GM19324 (cell line): Measurements from ENCODE around the gene FLNB.
"Not testable (repeated sequence)": the region's sequence is repeated elsewhere in the genome, so short reads cannot be mapped to it uniquely, and the experiment has no call there.

Experiments used
- ATAC-seq: cut with Tn5 transposase; IDR thresholded peaks from one replicate; pipeline ENCODE4 v1.9.1; 2021; ENCODE audit warnings: mild to moderate bottlenecking, moderate library complexity; ENCODE audit not compliant: unreplicated experiment, low FRiP score

The FLNB gene

DNA sequence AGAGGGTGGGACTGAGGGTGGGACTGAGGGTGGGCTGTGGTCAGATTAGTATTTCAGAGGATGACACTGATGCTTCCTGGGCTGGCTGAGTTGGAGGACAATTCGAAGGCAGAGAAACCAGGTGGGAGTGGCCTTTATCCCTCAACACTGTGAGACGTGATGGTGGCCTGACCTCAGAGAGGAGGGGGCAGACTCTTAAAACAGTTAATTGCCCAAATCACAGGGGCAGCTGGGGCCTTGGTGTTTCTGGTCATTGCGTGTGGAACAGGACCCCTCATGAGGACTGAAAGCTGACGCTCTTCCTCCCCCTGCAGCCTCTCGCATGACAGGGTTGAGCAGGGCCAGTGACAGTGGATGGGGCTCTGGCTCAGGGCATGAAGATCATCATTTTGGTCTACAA lies 183.8 kb downstream of the FLNB start:
- no peak for ATAC-seq

- no peak for ATAC-seq
Observed at GRCh38 chr3:58193682-58194407, 185.6 kb downstream of the FLNB start.

DNA sequence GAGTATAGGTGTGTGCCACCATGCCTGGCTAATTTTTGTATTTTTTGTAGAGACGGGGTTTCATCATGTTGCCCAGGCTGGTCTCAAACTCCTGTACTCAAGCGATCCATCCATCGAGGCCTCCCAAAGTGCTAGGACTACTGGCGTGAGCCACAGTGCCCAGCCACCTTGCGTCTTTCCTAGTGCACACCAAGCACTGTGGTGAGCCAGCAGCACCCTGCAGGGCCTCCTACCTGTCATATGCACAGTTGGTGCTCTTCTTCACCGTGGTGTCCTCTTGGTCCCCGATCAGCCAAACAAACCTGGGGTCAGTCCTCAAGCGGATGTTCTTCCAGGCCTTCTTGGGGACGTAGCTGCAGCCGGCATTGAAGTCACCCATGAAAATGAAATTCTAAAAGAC lies 189.4 kb downstream of the FLNB start:
- ATAC-seq, result no peak

DNA sequence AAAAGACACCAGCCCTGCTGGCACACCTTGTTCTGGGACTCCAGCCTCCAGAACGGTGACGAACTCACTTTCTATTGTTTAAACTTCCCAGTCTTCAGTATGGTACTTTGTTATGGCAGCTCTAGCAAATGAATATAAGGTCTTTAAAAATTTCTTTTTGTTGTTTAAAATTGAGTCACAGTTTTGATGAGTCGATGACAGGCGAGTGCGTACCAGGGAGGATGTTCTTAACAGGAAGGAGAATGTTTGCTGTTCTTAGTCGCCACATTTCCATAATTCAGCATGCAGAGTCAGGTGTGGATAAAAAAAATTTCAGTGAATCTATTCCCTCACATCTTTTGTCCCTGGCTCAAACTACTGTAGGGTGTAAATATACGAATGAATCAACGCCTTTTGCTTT lies 190.1 kb downstream of the FLNB start:
- ATAC-seq, result no peak

DNA sequence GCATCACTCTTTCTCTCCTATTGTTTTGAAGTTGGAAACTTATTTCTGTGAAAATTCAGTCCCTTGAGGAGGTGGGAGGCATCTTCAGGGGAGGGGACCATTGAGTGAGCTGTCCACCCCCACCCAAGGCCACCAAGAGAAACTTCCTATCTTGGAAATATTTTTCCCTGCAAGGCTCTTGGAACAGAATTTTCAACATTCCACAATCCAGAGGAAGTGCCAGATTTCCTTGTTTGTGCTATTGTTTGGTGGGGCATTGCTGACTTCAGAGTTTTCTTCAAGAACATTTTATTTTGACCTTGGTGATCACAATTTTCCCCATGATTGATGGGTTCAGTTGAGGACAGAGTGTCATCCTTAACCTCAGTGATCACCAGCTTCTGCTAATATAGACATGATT lies 190.6 kb downstream of the FLNB start:
- ATAC-seq, result no peak

GRCh38 chr3:58200121-58200709 lies 192.0 kb downstream of the FLNB start:
- ATAC-seq, result no peak

DNA sequence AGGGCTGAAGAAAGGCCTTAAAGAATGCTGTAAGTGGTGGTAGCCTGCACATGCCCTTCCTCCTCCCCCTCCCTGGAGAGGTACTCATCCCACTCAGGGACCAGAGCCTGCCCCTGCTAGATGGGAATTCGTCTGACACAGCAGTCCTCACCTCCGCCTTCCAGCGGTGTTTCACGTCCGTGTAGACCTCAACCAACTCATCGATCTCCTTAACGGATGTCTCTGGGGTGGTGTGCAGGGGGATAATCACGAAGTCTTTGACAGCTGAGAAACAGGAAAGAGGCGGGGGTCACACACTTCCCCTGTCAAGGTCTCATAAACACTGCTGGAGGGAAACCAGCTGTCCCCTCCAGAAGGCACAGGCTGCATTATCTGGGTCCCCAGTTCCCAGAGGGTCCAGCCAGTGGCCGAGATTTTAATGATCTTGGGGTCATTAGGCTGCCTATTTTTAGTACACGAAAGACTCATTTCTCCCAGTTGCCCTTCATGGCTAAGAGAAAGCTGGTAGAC lies 192.7 kb downstream of the FLNB start:
- no peak for ATAC-seq

- ATAC-seq, result not testable (repeated sequence)
Observed at GRCh38 chr3:58201451-58201850, 193.2 kb downstream of the FLNB start.

GRCh38 chr3:58202917-58203360 lies 194.7 kb downstream of the FLNB start:
- ATAC-seq, result no peak

DNA sequence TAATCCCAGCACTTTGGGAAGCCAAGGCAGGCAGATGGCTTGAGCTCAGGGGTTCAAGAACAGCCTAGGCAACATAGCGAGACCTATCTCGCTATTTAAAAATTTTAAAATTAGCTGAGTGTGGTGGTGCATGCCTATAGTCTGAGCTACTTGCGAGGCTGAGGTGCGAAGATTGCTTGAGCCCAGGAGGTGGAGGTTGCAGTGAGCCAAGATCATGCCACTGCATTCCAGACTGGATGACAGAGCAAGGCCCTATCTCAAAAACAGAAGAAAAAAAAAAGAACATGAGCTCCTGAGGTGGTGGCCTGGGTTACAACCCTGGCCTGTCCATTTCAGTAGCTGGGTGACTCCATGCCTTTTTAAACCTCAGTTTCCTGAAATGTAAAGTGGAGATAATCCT lies 195.3 kb downstream of the FLNB start:
- ATAC-seq, result no peak

DNA sequence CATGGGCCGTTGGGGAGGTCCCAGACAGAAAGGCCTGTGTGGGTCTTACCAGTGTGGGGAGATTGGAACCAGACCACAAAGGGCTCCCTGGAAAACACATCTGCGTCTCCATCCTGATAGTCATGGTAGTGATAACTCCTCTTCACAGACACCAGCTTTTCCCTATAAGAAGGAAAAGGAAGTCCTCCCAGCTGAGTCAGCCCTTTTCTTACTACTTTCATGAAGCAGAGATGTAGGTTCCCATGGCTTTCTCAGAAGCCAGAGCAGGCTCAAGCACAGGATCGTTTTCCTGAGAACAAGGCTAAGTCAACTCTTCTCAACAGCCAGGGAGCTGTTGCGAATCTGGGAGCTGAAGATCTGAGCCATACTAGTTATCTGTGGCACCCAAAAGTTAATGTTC lies 196.5 kb downstream of the FLNB start:
- ATAC-seq, result no peak

DNA sequence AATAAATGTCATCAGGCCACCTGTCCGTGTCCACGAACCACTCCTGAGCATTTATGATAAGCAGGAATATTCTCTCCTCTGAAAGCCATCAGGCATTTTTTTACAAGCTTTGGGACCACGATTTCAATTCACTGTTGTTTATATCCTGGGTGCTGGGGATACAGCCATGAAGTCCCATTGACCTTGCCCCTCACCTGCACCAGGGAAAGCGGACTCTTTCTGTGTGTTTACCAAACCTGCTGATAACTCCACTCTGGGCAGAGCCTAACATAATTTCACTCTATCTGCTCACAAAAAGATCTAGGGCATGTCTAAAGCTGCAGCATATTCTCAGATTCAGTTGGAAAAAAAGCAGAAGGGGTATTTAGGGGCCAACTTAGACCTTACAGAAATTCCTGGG lies 197.8 kb downstream of the FLNB start:
- no peak for ATAC-seq

- no peak for ATAC-seq
Observed at GRCh38 chr3:58206406-58207011, 198.3 kb downstream of the FLNB start.

DNA sequence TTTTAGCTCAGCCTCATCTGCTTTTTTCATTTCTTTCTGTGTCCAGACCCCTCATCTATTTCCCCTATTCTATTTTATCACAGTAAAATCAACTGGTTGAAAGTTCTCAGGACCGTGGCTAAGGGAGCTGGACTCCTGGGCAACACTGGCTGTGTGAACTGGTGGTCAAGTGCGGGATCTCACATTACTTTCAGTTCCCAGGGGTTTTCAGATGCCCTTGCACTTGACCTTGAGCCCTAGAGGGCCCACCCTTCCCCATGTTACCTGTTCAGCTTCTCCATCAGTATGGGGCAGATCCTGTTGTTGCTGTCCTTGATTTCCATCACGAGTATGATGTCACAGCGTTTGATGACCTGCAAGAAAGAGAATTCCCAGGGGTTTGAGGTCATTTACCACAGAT lies 199.7 kb downstream of the FLNB start:
- no peak for ATAC-seq

- no peak for ATAC-seq
Observed at GRCh38 chr3:58209933-58210332, 201.7 kb downstream of the FLNB start.

DNA sequence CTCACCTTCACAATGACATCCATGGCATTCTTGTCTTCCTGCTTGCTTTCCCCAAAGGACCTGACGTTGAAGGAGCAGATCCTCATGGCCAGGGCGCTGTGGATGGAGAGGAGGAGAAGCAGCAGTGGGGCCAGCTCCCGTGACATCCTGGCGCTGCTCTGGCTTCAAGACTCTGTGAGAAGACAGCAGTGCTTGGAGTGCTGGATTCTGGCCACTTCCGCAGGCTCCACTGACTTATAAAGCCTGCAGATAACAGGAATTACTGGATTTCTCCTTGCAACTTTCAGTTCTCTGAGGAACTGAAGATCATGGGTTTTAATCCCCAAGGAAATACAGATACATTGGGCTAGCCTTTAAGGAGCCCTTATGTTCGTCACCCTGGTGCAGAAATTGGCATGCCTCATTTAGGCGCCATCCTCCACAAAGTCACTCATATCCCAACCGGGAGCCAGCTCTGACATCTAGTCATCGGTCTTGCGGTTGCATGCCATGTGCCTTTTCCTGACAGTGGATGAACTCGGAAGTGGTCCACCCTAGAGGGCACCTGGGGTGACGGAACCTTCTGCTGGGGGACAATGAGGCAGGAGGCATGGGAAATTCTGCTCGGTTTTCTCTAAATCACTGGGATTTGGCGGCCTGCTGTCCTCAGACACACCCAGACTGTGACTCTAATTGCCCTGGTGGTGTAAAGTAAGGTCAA lies 202.7 kb downstream of the FLNB start, which contains the start of gene DNASE1L3:
Gene DNASE1L3 (minus strand): TSS at position 212 of the 700 bp plus-strand sequence. CDS start 66 bp downstream, at position 146.
- ATAC-seq, result no peak

DNA sequence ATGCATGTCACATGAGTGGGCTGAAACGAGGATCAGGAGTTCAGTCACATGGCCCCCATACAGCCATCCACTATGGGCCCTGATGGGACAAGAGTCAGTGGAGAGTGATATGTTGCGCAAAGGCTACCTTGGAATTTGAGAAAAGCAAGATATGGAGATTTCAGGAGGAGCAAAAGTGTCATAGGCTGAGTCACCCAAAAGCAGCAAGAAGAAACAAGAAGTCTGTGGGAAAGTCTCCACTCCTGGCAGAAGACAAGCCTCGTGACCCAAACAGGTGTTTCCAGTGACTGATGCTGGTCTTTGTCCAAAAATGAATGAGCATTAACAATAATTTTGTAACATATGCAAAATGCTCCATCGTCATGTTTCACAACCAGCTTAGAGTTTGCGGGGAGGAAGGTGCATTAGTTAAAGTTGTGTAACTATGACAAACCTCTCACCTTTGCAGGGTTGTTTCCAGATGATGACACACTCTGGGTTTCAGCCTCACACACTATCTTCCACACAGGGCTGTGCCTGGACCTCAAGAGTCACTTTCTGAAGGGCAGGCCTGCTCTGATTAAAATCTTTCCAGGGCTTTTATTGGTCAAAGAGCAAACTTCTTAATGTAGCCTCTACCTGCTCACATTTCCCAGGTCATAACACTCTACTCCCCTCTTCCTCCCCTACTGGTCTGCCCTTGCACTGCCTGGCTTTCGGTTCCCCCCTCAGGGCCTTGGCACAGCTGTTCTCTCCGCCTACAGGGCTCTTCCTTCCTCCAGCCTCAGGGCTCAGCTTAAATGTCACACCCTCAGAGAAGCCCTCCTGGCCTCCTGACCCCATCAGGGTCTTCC lies 206.5 kb downstream of the FLNB start:
- peak; percentile 80 for ATAC-seq

DNA sequence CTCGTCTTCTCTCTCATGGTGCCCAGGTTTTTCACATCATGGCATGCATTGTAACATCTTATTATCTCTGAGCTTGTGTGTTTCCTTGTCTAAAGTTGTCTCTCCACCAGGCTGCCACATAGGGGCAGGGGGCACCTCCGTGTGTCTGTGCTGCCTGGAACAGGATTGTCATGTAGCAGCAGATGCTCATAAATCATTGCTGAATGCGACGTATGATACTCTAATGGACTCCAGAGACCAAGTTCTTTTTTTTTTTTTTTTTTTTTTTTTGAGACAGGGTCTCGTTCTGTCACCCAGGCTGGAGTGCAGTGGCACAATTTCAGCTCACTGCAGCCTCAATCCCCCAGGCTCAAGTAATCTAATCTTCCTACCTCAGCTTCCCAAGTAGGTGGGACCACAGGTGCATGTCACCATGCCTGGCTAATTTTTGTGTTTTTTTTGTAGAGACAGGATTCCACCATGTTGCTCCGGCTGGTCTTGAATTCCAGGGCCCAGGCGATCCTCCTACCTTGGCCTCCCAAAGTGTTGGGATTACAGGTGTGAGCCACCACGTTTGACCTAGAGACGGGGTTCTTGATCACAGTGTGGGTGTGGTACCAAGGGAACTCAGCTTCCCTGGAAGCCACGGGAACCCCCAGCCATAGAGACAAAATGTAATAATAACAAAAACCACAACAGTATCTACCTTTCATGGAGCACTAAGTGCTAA lies 207.2 kb downstream of the FLNB start:
- ATAC-seq, result no peak

- no peak for ATAC-seq
Observed at GRCh38 chr3:58216496-58217195, 208.4 kb downstream of the FLNB start.
